K562 (cell line): ENCODE measurements around the gene NOTCH3. TPM values are rescaled to one million over a fixed set of nuclear protein-coding genes. Genes with fewer than 3 reads are reported as not detected.
A peak's percentile ranks its signal among the peaks of the same experiment; 100 is the strongest.

ENCODE experiments used
- ATAC-seq: fragments of 200-7000 bp; cut with Tn5 transposase; 3 replicates; pipeline ENCODE4 v1.9.1; 2020; ENCODE audit warnings: moderate library complexity
- BruUV-seq: library from RNA; stranded (reverse); fragments of 400-500 nt; replicated peaks from 2 replicates; lab custom pipeline; 2021; lab: Mats Ljungman, UMichigan
- CTCF ChIA-PET: fragments of 300-600 bp; formaldehyde crosslinking; extraction: SDS; loops from one replicate; lab custom pipeline; 2021; ENCODE audit warnings: low intra/inter-chr PET ratio; lab: Yijun Ruan, JAX
- POLR2A ChIA-PET: fragments of 300-600, 350-650 bp; sonication (Branson Sonifier 250); formaldehyde crosslinking; extraction: SDS; loops from one replicate; lab custom pipeline; 2021; ENCODE audit warnings: antibody characterized with exemption, inconsistent platforms; lab: Yijun Ruan, JAX
- DNase-seq, 4 experiments: peaks; one replicate each; pipeline versions ENCODE4 v3.0.0 to v3.0.0-alpha.2; 2011 to 2018; ENCODE audit warnings: low spot score in 3 of 4, mixed read lengths in 3 of 4; ENCODE audit errors: extremely low read depth in 1 of 4
- FAIRE-seq: peaks from 2 replicates; lab custom pipeline; 2011; peaks lifted over from hg19 to GRCh38; lab: Jason Lieb, UNC
- H2AFZ ChIP-seq: 2 replicates; pipeline ENCODE4 v1.6.0; 2011; ENCODE audit warnings: low read depth, low read length, control low read depth, inconsistent platforms
- H3K27ac ChIP-seq: fragments of 200-600 bp; 3 replicates; pipeline ENCODE4 v1.8.0; 2011; ENCODE audit warnings: low read depth, mild to moderate bottlenecking, control low read depth, inconsistent platforms, low read length, moderate library complexity, mixed read lengths; ENCODE audit errors: extremely low read depth
- H3K27me3 ChIP-seq, 2 experiments: fragments of 300-600 bp in 1 of 2; 2 replicates in 1 of 2; 3 replicates in 1 of 2; pipeline versions ENCODE4 v1.6.0 to v1.8.0; 2011; ENCODE audit warnings: inconsistent platforms in 2 of 2, low read length in 2 of 2, mild to moderate bottlenecking in 1 of 2, mixed read lengths in 1 of 2, moderate library complexity in 1 of 2; ENCODE audit not compliant: control insufficient read depth in 2 of 2, insufficient read depth in 2 of 2
- H3K36me3 ChIP-seq: fragments of 300-600 bp; 3 replicates; pipeline ENCODE4 v1.8.0; 2011; ENCODE audit warnings: mild to moderate bottlenecking, low read length, inconsistent platforms; ENCODE audit not compliant: control insufficient read depth, insufficient read depth
- H3K4me1 ChIP-seq, 2 experiments: fragments of 200-600 bp in 1 of 2; replicated peaks in 1 of 2; 2 replicates in 1 of 2; 3 replicates in 1 of 2; pipeline versions ENCODE4 v1.5.1 to v1.8.0; 2011; ENCODE audit warnings: inconsistent platforms in 2 of 2, low read length in 2 of 2, mild to moderate bottlenecking in 1 of 2, mixed read lengths in 1 of 2, moderate library complexity in 1 of 2; ENCODE audit not compliant: control insufficient read depth in 2 of 2, insufficient read depth in 2 of 2
- H3K4me2 ChIP-seq: 2 replicates; pipeline ENCODE4 v1.6.1; 2011; ENCODE audit warnings: low read length, control low read depth, inconsistent platforms, mixed read lengths; ENCODE audit not compliant: insufficient read depth
- H3K4me3 ChIP-seq: fragments of 200-600 bp; sonication (generic), shearing (Covaris generic); 2 replicates; pipeline ENCODE4 v1.5.1; 2016; ENCODE audit warnings: control low read depth, inconsistent platforms
- H3K79me2 ChIP-seq: fragments of 200-600 bp; 3 replicates; pipeline ENCODE4 v1.8.0; 2011; ENCODE audit warnings: low read length, inconsistent platforms; ENCODE audit not compliant: control insufficient read depth, insufficient read depth
- H3K9ac ChIP-seq, 2 experiments: 2 replicates each; pipeline versions ENCODE4 v1.6.0 to v1.6.1; 2011; ENCODE audit warnings: low read depth in 2 of 2, low read length in 2 of 2, control low read depth in 1 of 2, inconsistent platforms in 1 of 2, mild to moderate bottlenecking in 1 of 2, mixed read lengths in 1 of 2; ENCODE audit not compliant: insufficient read depth in 1 of 2
- H3K9me1 ChIP-seq: one replicate; pipeline ENCODE4 v1.6.0; 2011; ENCODE audit warnings: inconsistent platforms, mild to moderate bottlenecking, low read length, moderate library complexity; ENCODE audit not compliant: control insufficient read depth, insufficient read depth
- H3K9me3 ChIP-seq: replicated peaks from 2 replicates; pipeline ENCODE4 v1.5.1; 2011; ENCODE audit warnings: low read depth, low read length, inconsistent platforms; ENCODE audit not compliant: control insufficient read depth, insufficient read depth
- H4K20me1 ChIP-seq: replicated peaks from 2 replicates; pipeline ENCODE4 v1.6.1; 2011; ENCODE audit warnings: low read length, inconsistent platforms, mixed read lengths; ENCODE audit not compliant: control insufficient read depth, insufficient read depth
- ETS2 ChIP-seq: IDR thresholded peaks from 2 replicates; pipeline ENCODE4 v1.6.1; 2016; ENCODE audit warnings: borderline replicate concordance, missing genetic modification characterization, mild to moderate bottlenecking, moderate library complexity, missing compliant biosample characterization; ENCODE audit not compliant: poor library complexity, severe bottlenecking
- HDAC2 ChIP-seq: fragments of 450-650 bp; IDR thresholded peaks from 2 replicates; pipeline ENCODE4 v1.6.1; 2016; ENCODE audit warnings: mild to moderate bottlenecking
- SMARCA4 ChIP-seq: fragments of 450-650 bp; IDR thresholded peaks from 2 replicates; pipeline ENCODE4 v1.6.1; 2016
- SMC3 ChIP-seq: conservative IDR thresholded peaks from 2 replicates; pipeline ENCODE4 v1.6.1; 2011; ENCODE audit warnings: low read depth, low read length, improper control_type of control experiment; ENCODE audit not compliant: insufficient read depth
- TRIM24 ChIP-seq, 2 experiments: fragments of 450-650 bp; IDR thresholded peaks; 2 replicates each; pipeline ENCODE4 v1.6.1; 2016
- ZNF140 ChIP-seq: fragments of 250-450 bp; sonication (Bioruptor Pico); IDR thresholded peaks from 2 replicates; pipeline ENCODE4 v1.8.0; 2021; ENCODE audit warnings: moderate library complexity, mild to moderate bottlenecking, inconsistent platforms
- ZNF507 ChIP-seq: conservative IDR thresholded peaks from 2 replicates; pipeline ENCODE4 v1.6.1; 2017; ENCODE audit warnings: missing genetic modification characterization, missing compliant biosample characterization
- ZNF764 ChIP-seq: fragments of 250-450 bp; sonication (Bioruptor Pico); IDR thresholded peaks from 2 replicates; pipeline ENCODE4 v1.4.0; 2020; ENCODE audit warnings: low read depth, mild to moderate bottlenecking, moderate library complexity
- WGBS: fragments of 100-300 bp; shearing (Covaris generic); methylation state at CpG from one replicate; pipeline ENCODE4 v1.1.6; 2016; ENCODE audit warnings: low coverage, mixed read lengths; ENCODE audit not compliant: insufficient coverage; ENCODE audit errors: missing lambda C conversion rate; 5-methylcytosine and 5-hydroxymethylcytosine counted together
- in situ Hi-C: fragments of 300-500 bp; cut with MboI; formaldehyde crosslinking; loops from 4 replicates; pipeline ENCODE4 v1.15.0; 2018; ENCODE audit warnings: inconsistent platforms, mixed read lengths
- intact Hi-C: fragments of 100-400 bp; cut with micrococcal nuclease; formaldehyde crosslinking; loops from 2 replicates; pipeline ENCODE4 v1.14.2; 2022
- polyA plus RNA-seq, 8 experiments: library from polyadenylated mRNA; depleted of rRNA in 4 of 8; stranded (reverse) in 5 of 8; unstranded in 3 of 8; fragments of >200 nt; fragmentation: Nextera tagmentation in 2 of 8; fragmentation: Illumina TruSeq in 1 of 8; extraction: Ambion mirVana in 2 of 8; extraction: Trizol in 1 of 8; gene quantifications; 2 replicates each; pipeline versions ENCODE4 v1.2.1 to v1.2.3, GENCODE V29; 2011 to 2014; ENCODE audit warnings: inconsistent platforms in 1 of 8, missing spikeins in 1 of 8
- total RNA-seq, 7 experiments: library from RNA; depleted of rRNA in 6 of 7; stranded (reverse); fragments of >200 nt in 6 of 7; fragmentation: Illumina TruSeq in 2 of 7; extraction: Trizol in 2 of 7; gene quantifications; 2 replicates each; pipeline versions ENCODE4 v1.2.1 to v1.2.3, GENCODE V29; 2011 to 2021; ENCODE audit warnings: low replicate concordance in 1 of 7
- TF ChIP-seq, protein P1 (sequence below): fragments of 450-650 bp; IDR thresholded peaks from 2 replicates; pipeline ENCODE4 v1.6.1; 2018; ENCODE audit not compliant: partially characterized antibody
- TF ChIP-seq, protein P2 (sequence below): fragments of 450-650 bp; IDR thresholded peaks from 2 replicates; pipeline ENCODE4 v1.6.1; 2016; ENCODE audit warnings: antibody characterized with exemption
- TF ChIP-seq, protein P3 (sequence below): sonication (generic); formaldehyde crosslinking; IDR thresholded peaks from 2 replicates; pipeline ENCODE4 v1.8.1; 2023; ENCODE audit warnings: mild to moderate bottlenecking, missing genetic modification reagents

The NOTCH3 gene
- total and polyA plus RNA-seq, 9 of the 15 experiments (the other 6 are each of a cell fraction or from before 2014, with no cell fraction given): under 0.01 to 1.2 (median 0.16) TPM

DNA sequence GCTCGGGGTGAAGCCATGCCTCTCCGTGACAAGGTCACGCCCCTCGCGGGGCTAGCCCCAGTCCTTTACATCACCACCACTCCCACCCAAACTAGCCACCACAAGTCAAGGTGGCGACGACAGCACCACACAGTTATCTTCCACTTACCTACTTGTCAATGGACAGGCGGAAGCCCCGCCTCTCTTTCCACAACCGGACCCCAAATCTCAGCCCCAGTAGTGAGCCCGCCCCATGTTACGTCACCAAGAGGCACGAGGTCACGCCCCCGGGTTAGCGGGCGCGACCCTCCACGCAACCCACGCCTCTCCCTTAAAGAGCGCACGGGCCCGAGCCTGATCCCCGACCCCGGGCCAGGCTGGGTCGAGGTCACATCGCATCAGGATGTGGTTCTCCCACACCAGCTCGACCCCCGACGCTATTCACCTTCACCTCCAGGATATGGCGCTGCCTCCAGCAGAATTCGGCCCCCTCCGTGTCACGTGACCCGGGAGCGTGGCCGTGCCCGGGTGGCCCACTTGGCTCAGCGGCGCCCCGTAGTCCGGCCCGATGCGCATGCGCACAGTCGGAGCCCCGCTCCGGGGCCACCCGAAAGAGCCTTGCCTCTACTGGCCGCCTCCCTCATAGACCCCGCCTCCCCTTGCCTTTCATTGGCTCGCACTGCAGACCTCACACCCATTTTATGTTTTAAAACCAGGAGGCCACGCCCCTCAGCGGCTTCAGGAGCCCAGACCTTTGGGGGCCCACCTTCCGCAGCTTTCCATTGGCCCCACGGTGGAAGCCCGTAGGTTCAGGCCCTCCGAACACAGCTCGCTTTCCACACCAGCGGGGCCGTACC lies 75.3 kb downstream of the NOTCH3 start:
- intact Hi-C loops: no loop called here
- FAIRE-seq: peak; percentile 96
- Histone ChIP-seq H3K36me3 (peaks cover 10% of the 10 kb centered on the region; the same call in 1 of the 3 replicates), H3K9me1 (peaks cover 6% of the 10 kb centered on the region), H3K27ac (peak overlapping the region; percentile 75), H4K20me1 (no peaks in the 10 kb centered on the region), H3K4me3 (peak overlapping the region; percentile 52), H3K9ac (peak overlapping the region; percentile 70 to 93), H3K27me3 (peaks cover 5% of the 10 kb centered on the region in 2 experiments; a peak in 1 of 5 replicates), H3K4me2 (peak overlapping the region; percentile 92), H3K79me2 (peaks cover 11% of the 10 kb centered on the region), H3K9me3 (no peaks in the 10 kb centered on the region), H3K4me1 (peaks cover 5 to 28% of the 10 kb centered on the region in 2 experiments; a peak in 4 of 5 replicates), H2AFZ (peak overlapping the region; percentile 90)
- DNase-seq: peak; percentile 97 to 98 (median 98)
- TSS peak; percentile 49 for BruUV-seq
- ChIA-PET CTCF (no interaction called here), POLR2A (interaction anchor here (0.6 to 1.6 kb wide), 5 partner anchors 9 to 84 kb away, joined by 3 to 5 read pairs (median 3); no protein-coding TSS in a partner anchor)
- in situ Hi-C loops: no loop called here
- WGBS: 11% methylated on average over 55 of the region's 61 CpGs
- peak; percentile 97 for ATAC-seq
- TF ChIP-seq, protein P1, sequence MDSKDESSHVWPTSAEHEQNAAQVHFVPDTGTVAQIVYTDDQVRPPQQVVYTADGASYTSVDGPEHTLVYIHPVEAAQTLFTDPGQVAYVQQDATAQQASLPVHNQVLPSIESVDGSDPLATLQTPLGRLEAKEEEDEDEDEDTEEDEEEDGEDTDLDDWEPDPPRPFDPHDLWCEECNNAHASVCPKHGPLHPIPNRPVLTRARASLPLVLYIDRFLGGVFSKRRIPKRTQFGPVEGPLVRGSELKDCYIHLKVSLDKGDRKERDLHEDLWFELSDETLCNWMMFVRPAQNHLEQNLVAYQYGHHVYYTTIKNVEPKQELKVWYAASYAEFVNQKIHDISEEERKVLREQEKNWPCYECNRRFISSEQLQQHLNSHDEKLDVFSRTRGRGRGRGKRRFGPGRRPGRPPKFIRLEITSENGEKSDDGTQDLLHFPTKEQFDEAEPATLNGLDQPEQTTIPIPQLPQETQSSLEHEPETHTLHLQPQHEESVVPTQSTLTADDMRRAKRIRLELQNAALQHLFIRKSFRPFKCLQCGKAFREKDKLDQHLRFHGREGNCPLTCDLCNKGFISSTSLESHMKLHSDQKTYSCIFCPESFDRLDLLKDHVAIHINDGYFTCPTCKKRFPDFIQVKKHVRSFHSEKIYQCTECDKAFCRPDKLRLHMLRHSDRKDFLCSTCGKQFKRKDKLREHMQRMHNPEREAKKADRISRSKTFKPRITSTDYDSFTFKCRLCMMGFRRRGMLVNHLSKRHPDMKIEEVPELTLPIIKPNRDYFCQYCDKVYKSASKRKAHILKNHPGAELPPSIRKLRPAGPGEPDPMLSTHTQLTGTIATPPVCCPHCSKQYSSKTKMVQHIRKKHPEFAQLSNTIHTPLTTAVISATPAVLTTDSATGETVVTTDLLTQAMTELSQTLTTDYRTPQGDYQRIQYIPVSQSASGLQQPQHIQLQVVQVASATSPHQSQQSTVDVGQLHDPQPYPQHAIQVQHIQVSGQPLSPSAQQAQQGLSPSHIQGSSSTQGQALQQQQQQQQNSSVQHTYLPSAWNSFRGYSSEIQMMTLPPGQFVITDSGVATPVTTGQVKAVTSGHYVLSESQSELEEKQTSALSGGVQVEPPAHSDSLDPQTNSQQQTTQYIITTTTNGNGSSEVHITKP: peak; percentile 16
- TF ChIP-seq, protein P2, sequence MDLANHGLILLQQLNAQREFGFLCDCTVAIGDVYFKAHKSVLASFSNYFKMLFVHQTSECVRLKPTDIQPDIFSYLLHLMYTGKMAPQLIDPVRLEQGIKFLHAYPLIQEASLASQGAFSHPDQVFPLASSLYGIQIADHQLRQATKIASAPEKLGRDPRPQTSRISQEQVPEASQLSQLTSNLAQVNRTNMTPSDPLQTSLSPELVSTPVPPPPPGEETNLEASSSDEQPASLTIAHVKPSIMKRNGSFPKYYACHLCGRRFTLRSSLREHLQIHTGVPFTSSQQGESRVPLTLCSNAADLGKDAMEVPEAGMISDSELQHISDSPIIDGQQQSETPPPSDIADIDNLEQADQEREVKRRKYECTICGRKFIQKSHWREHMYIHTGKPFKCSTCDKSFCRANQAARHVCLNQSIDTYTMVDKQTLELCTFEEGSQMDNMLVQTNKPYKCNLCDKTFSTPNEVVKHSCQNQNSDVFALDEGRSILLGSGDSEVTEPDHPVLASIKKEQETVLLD: peak; percentile 95
- no peak for TF ChIP-seq SMC3
- TF ChIP-seq ZNF140 (CRISPR knock-in tag): no peak
- no peak for TF ChIP-seq SMARCA4
- TF ChIP-seq ZNF507 (tag): no peak
- TF ChIP-seq, protein P3, sequence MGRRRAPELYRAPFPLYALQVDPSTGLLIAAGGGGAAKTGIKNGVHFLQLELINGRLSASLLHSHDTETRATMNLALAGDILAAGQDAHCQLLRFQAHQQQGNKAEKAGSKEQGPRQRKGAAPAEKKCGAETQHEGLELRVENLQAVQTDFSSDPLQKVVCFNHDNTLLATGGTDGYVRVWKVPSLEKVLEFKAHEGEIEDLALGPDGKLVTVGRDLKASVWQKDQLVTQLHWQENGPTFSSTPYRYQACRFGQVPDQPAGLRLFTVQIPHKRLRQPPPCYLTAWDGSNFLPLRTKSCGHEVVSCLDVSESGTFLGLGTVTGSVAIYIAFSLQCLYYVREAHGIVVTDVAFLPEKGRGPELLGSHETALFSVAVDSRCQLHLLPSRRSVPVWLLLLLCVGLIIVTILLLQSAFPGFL (CRISPR knock-in tag): no peak
- no peak; a peak in 2 of 4 replicates for TF ChIP-seq TRIM24 (IDR thresholded peaks at IDR 0.05)
- peak; percentile 92 for TF ChIP-seq HDAC2
- TF ChIP-seq ETS2 (tag): no peak
- no peak for TF ChIP-seq ZNF764 (CRISPR knock-in tag)
